ENCODE measurements around the gene PCSK7. TPM values are rescaled to one million over a fixed set of nuclear protein-coding genes. Genes with fewer than 3 reads are reported as not detected.

Gene PCSK7
- total RNA-seq, 1 experiment from 2014 or later, result 30.0 TPM

GRCh38 chr11:117195258-117195657 is 36.6 kb downstream of the PCSK7 start:
- CTCF ChIA-PET, result no interaction called here
- RAD21 ChIA-PET (ENCODE audit: low non-redundant PET in 1 of 2, low total read pairs in 2 of 2, uncharacterized antibody in 2 of 2, unreplicated experiment in 2 of 2), result no interaction called here
- Histone ChIP-seq H3K4me3 (replicated peaks in 1 of 2; ENCODE audit: low read depth in 1 of 2, low read length in 2 of 2) (no peak overlapping the region), H3K79me2 (ENCODE audit: insufficient read depth, low read length) (no peaks in the 10 kb centered on the region), H3K4me1 (ENCODE audit: control insufficient read depth in 1 of 2, insufficient read depth in 2 of 2, low read length in 2 of 2) (peaks cover 13 to 26% of the 10 kb centered on the region in 2 experiments), H2AFZ (ENCODE audit: low read depth, low read length, poor library complexity, severe bottlenecking) (no peak overlapping the region), H3K9me2 (ENCODE audit: insufficient read depth) (no peaks in the 10 kb centered on the region), H3K27ac (ENCODE audit: low read depth, low read length) (no peak overlapping the region), H3K27me3 (ENCODE audit: insufficient read depth, low read length) (no peaks in the 10 kb centered on the region), H3K9me3 (ENCODE audit: control insufficient read depth in 1 of 2, insufficient read depth in 1 of 2, low read depth in 1 of 2, low read length in 2 of 2) (no peaks in the 10 kb centered on the region), H3K9ac (ENCODE audit: low read length) (no peak overlapping the region), H3K36me3 (ENCODE audit: control insufficient read depth in 1 of 2, insufficient read depth in 2 of 2, low read length in 2 of 2) (no peaks in the 10 kb centered on the region; a peak in 1 of 4 replicates), H3K4me2 (ENCODE audit: low read length) (no peak overlapping the region), H4K20me1 (ENCODE audit: insufficient read depth) (no peaks in the 10 kb centered on the region)
- TF ChIP-seq CTCF (IDR thresholded peaks at IDR 0.05 in 2 of 3, conservative IDR thresholded peaks at IDR 0.05 in 1 of 3; ENCODE audit: borderline replicate concordance in 1 of 3, insufficient read depth in 1 of 3, low read depth in 2 of 3, low read length in 2 of 3), result no peak
- TF ChIP-seq POLR2AphosphoS5 (IDR thresholded peaks at IDR 0.05; ENCODE audit: low read depth, low read length), result no peak
- TF ChIP-seq CEBPB (IDR thresholded peaks at IDR 0.05; ENCODE audit: low read depth), result no peak
- no TSS peak for BruUV-seq (replicated peaks)
- ATAC-seq (no peak), DNase-seq (ENCODE audit: low read depth, low spot score) (no peak)
- intact Hi-C loops (cut with micrococcal nuclease), result no loop called here
- POLR2A ChIA-PET, result no interaction called here

GRCh38 chr11:117194267-117194666 is 37.6 kb downstream of the PCSK7 start:
- RAD21 ChIA-PET (ENCODE audit: low non-redundant PET in 1 of 2, low total read pairs in 2 of 2, uncharacterized antibody in 2 of 2, unreplicated experiment in 2 of 2), result no interaction called here
- Histone ChIP-seq H3K36me3 (ENCODE audit: control insufficient read depth in 1 of 2, insufficient read depth in 2 of 2, low read length in 2 of 2) (peaks cover 3 to 4% of the 10 kb centered on the region in 2 experiments; a peak in 1 of 4 replicates), H3K9me3 (ENCODE audit: control insufficient read depth in 1 of 2, insufficient read depth in 1 of 2, low read depth in 1 of 2, low read length in 2 of 2) (no peaks in the 10 kb centered on the region), H3K4me1 (ENCODE audit: control insufficient read depth in 1 of 2, insufficient read depth in 2 of 2, low read length in 2 of 2) (peaks cover 11 to 19% of the 10 kb centered on the region in 2 experiments), H3K79me2 (ENCODE audit: insufficient read depth, low read length) (no peaks in the 10 kb centered on the region), H3K27ac (ENCODE audit: low read depth, low read length) (no peak overlapping the region), H3K4me3 (replicated peaks in 1 of 2; ENCODE audit: low read depth in 1 of 2, low read length in 2 of 2) (no peak overlapping the region), H4K20me1 (ENCODE audit: insufficient read depth) (no peaks in the 10 kb centered on the region), H3K27me3 (ENCODE audit: insufficient read depth, low read length) (no peaks in the 10 kb centered on the region), H3K4me2 (ENCODE audit: low read length) (no peak overlapping the region), H3K9ac (ENCODE audit: low read length) (no peak overlapping the region), H2AFZ (ENCODE audit: low read depth, low read length, poor library complexity, severe bottlenecking) (no peak overlapping the region), H3K9me2 (ENCODE audit: insufficient read depth) (no peaks in the 10 kb centered on the region)
- ATAC-seq (no peak), DNase-seq (ENCODE audit: low read depth, low spot score) (no peak)
- BruUV-seq (replicated peaks), result no TSS peak
- TF ChIP-seq POLR2A (IDR thresholded peaks at IDR 0.05; ENCODE audit: borderline replicate concordance, extremely low read depth, insufficient read depth, insufficient read length) (no peak), EGR1 (IDR thresholded peaks at IDR 0.05; ENCODE audit: low read depth) (no peak), RAD21 (IDR thresholded peaks at IDR 0.05; ENCODE audit: low read depth) (no peak), ZBTB33 (IDR thresholded peaks at IDR 0.05; ENCODE audit: extremely low read depth, insufficient replicate concordance, low read length) (no peak), ATF3 (IDR thresholded peaks at IDR 0.05) (no peak), ZFX (IDR thresholded peaks at IDR 0.05) (no peak), POLR2AphosphoS5 (IDR thresholded peaks at IDR 0.05; ENCODE audit: low read depth, low read length) (no peak), FOSL1 (IDR thresholded peaks at IDR 0.05; ENCODE audit: low read depth) (no peak), CBX3 (IDR thresholded peaks at IDR 0.05; ENCODE audit: low read depth) (no peak), SIN3A (IDR thresholded peaks at IDR 0.05; ENCODE audit: low read depth) (no peak), ELF1 (IDR thresholded peaks at IDR 0.05; ENCODE audit: borderline replicate concordance, low read depth) (no peak), CTCF (IDR thresholded peaks at IDR 0.05 in 2 of 3, conservative IDR thresholded peaks at IDR 0.05 in 1 of 3; ENCODE audit: borderline replicate concordance in 1 of 3, insufficient read depth in 1 of 3, low read depth in 2 of 3, low read length in 2 of 3) (no peak), EZH2phosphoT487 (IDR thresholded peaks at IDR 0.05; ENCODE audit: borderline replicate concordance) (no peak), EZH2 (IDR thresholded peaks at IDR 0.05) (no peak), CEBPB (IDR thresholded peaks at IDR 0.05; ENCODE audit: low read depth) (no peak)
- intact Hi-C loops (cut with micrococcal nuclease), result no loop called here
- POLR2A ChIA-PET, result no interaction called here
- CTCF ChIA-PET, result no interaction called here
